HG03378 (cell line): ENCODE measurements around the gene EPHA7.

ENCODE experiments used
- ATAC-seq: cut with Tn5 transposase; IDR thresholded peaks from one replicate; pipeline ENCODE4 v1.9.1; 2021; ENCODE audit warnings: mild to moderate bottlenecking, moderate library complexity; ENCODE audit not compliant: unreplicated experiment

The EPHA7 gene

GRCh38 chr6:93329301-93330000, 89.9 kb downstream of the EPHA7 start:
- ATAC-seq = no peak

DNA sequence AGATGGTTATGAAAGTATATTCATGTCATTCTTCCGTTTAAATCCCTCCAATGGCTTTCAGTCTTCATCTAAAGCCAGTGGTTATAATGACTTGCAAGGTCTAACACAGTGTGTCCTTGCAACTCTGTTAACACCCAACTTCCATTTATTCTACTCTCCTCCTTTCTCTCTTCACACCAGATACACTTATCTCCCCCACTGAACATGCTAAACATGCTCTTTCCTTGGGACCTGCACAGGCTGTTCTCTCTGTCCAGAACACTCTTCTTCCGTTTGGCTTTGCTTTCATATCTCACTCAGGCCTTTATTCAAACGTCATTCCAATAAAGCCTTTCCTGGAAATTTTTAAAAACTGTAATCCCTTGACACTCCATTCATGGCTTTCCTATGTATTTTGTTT, 91.5 kb downstream of the EPHA7 start:
- no peak for ATAC-seq

DNA sequence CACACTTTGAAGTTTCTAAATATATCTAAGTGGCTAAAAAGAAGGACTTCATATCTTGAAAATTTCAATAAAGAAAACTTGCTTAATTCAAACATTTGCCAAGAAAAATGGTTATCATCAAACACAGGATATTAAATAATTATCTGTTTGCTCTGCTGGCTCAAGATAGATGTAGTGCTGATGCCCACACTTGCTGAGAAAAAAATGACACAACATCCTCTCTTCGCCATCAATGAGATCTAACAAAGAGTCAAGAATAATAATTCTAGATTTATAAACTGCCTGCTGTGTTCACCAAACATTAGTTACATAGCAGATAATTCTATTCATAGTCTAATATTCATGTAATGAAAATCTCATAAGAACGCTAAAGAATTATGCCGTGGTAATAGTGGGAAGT, 93.6 kb downstream of the EPHA7 start:
- ATAC-seq = no peak

GRCh38 chr6:93323630-93324029, 95.7 kb downstream of the EPHA7 start:
- ATAC-seq = no peak

GRCh38 chr6:93322651-93323050, 96.7 kb downstream of the EPHA7 start:
- ATAC-seq = no peak

GRCh38 chr6:93319304-93319703, 100.1 kb downstream of the EPHA7 start:
- no peak for ATAC-seq

DNA sequence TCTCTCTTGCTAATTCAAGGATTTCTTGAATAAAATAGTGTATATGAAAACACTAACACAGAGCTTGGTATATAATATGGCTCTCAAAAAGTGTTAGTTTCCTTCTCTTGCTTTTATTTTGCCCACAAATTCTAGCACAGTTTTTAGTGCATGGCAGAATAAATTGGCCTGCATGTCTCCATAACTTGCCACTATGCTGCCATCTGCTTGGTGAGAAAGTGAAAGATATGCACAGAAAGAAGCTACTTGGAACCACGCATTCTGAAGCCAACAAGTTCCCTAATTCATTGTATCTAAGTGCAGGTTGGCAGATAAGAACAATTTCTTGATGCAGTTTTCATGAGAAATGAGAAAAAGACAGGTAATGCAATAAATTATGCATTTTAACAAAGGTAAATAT, 101.2 kb downstream of the EPHA7 start:
- ATAC-seq = no peak

- ATAC-seq = no peak
These were observed 101.8 kb downstream of the EPHA7 start for GRCh38 chr6:93317592-93317991.

DNA sequence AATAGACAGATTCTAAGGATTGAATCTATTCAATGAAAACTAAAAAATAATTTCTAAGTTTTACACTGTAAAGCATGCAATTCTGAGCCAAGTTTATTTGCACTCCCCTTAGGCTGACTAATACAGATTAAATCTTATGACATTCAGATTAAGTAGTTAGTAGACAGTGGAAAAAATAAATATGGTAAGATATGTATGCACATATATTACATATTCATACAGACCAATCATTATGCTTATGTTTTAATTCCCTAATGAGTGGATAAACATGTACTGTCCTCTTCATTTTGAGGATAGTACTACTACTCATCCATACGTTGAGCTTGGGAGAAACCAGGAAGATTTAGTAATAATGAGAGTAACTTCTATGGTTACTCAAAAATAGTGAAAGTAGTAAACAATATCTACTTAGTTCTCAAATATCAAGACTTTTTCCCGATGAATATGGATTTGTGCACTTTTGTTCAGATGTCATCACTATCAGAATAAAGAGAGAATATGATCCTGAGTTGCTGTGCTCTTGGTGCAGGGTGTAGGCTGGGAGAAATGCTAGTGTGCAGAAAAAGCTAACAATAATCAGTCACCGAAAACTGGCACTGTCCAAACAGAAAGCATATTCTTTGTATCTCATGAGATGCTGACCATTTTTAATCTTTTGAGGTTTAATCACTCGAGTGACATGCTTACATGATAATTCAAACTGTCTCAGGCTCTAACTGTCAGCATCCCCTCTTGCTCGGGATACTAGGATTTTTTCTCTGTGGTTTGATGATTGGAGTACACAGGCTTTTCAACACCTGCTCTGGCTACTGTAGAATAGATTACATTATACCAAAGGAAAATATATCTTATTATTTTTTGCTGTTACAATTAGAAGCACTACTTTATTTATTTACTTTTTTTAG, 111.6 kb downstream of the EPHA7 start:
- no peak for ATAC-seq

GRCh38 chr6:93305088-93305487, 114.3 kb downstream of the EPHA7 start:
- no peak for ATAC-seq

DNA sequence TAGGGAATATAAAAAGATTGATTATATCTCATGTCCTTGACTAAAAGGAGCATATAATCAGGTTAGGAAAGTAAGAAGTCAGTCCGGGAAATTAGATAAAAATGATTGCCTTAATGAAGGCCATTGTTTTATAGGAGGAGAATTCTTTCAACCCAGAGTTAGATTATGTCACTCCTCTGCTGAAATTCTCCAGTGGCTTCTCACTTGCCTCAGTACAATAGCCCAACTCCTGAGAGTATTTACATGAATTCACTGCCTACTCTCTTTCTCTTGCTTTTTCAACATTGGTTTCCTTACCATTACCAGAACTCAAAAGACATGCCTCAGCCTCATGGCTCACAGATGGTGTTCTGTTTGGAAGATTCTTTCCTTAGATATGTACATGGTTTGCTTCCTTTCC, 114.9 kb downstream of the EPHA7 start:
- no peak for ATAC-seq

DNA sequence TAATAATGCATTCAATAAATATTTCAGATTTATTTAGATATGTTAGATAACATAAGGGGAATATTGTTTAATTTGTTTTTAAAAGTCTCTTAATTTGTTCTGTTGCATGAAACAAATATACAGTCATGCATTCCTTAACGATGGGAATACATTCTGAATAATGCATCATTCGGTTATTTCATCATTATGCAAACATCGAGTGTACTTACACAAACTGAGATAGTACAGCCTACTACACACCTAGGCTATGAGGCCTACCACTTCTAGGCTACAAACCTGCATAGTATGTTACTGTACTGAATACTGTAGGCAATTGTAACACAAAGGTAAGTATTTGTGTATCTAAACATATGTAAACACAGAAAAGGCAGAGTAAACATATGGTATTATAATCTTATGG, 118.7 kb downstream of the EPHA7 start:
- ATAC-seq = no peak

DNA sequence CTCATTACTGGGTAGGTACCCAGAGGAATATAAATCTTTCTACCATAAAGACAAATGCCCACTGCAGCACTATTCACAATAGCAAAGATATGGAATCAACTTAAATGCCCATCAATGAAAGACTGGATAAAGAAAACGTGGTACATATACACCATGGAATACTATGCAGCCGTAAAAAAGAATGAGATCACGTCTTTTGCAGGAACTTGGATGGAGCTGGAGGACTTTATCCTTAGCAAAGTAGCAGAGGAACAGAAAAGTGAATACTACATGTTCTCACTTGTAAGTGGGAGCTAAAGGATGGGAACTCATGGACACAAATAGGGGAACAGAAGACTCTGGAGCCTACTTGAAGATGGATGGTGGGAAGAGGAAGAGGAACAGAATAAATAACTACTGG, 119.7 kb downstream of the EPHA7 start:
- ATAC-seq = no peak

DNA sequence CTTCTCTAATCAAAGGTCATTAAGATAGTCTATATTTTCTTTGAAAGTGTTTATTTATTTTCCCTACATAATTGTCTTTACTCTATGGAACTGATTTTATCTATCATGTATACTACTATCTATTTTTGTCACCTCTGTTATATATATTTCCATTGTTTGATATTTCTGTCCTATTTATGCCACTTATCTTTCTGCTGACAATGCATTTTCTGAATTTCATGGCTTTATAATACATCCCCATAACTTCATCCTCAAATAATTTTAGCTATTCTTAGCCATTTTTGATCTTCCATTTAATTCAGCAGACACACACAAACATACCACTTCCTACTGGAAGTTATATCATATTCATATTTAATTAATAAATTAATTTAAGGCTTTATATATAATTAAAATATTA, 123.7 kb downstream of the EPHA7 start:
- ATAC-seq = no peak

GRCh38 chr6:93294879-93295278, 124.5 kb downstream of the EPHA7 start:
- no peak for ATAC-seq

- ATAC-seq = no peak
These were observed 125.5 kb downstream of the EPHA7 start for GRCh38 chr6:93293872-93294271.

DNA sequence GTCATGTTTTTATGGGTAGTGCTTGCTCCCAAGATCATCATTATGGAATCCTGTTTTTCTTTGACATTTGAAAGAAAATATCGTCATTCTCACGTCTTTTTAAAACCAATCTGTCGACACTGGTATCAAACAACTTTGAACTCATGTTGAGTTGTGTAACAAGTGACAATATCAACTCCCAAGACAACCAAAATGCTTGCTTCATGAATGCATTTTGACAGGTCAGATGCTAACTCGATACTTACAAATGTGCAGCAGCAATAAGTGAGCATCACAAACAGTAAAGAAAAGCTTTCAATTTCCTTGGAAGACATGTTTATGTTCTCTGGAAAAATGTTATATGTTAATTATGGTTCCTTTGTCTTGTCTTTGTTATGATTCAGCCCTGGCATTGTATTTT, 125.9 kb downstream of the EPHA7 start:
- no peak for ATAC-seq

- no peak for ATAC-seq
These were observed 136.8 kb downstream of the EPHA7 start for GRCh38 chr6:93282521-93283031.

GRCh38 chr6:93278241-93278640, 141.1 kb downstream of the EPHA7 start:
- no peak for ATAC-seq

- ATAC-seq = no peak
These were observed 146.5 kb downstream of the EPHA7 start for GRCh38 chr6:93272896-93273295.

DNA sequence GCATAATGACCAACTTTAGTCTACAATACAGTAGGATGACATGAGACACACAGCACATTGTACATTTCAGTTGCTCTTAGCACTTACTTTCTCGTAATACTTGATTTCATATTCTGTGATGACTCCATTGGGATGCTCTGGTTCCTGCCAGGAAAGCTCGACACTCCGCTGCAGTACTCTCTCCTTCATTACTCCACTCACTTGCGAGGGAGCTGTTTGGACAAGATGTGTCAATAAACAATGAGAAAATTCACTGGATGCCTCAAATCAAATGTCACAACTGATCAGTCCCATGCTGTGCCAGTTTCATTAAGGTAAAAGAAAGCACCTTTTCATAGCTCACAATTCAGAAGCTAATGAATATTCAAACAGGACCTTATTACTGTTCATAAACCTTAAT, 147.1 kb downstream of the EPHA7 start:
- ATAC-seq = no peak
